ENCODE measurements around the gene SLC25A21.

DNA sequence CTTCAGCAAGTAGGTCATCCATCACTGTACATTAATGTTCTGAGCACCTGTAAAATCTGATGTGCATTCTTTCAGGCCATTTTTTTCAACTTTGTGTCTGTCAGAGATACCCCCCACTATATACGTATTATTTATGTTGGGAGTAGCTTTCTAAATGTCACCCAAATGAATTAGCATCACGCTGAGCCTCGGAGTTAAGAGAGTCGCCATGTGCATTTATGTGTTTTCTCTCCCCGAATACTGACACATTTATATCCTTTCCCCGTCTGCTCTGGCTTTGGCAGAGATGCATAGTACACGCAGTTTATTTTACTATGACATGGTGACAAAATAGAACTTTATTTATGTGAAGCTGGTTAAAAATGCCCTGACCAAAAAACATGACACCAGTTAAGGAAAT lies 216.4 kb downstream of the SLC25A21 start:
- TF ChIP-seq, protein P1, sequence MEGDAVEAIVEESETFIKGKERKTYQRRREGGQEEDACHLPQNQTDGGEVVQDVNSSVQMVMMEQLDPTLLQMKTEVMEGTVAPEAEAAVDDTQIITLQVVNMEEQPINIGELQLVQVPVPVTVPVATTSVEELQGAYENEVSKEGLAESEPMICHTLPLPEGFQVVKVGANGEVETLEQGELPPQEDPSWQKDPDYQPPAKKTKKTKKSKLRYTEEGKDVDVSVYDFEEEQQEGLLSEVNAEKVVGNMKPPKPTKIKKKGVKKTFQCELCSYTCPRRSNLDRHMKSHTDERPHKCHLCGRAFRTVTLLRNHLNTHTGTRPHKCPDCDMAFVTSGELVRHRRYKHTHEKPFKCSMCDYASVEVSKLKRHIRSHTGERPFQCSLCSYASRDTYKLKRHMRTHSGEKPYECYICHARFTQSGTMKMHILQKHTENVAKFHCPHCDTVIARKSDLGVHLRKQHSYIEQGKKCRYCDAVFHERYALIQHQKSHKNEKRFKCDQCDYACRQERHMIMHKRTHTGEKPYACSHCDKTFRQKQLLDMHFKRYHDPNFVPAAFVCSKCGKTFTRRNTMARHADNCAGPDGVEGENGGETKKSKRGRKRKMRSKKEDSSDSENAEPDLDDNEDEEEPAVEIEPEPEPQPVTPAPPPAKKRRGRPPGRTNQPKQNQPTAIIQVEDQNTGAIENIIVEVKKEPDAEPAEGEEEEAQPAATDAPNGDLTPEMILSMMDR (IDR thresholded peaks at IDR 0.05), result no peak
- TF ChIP-seq POLR2A (IDR thresholded peaks at IDR 0.05) (no peak), EP300 (IDR thresholded peaks at IDR 0.05) (no peak), POLR2AphosphoS5 (IDR thresholded peaks at IDR 0.05) (no peak)
